K562 (cell line): ENCODE results near the gene GRIN1. TPM values are rescaled to one million over a fixed set of nuclear protein-coding genes. Genes with fewer than 3 reads are reported as not detected.

Source experiments
- AFF1 ChIP-seq, 2 experiments: fragments of 450-650 bp; IDR thresholded peaks; 2 replicates each; pipeline ENCODE4 v1.6.1; 2018; ENCODE audit warnings: mild to moderate bottlenecking in 2 of 2, low read depth in 1 of 2; ENCODE audit not compliant: partially characterized antibody in 2 of 2
- CBX2 ChIP-seq: fragments of 200-600 bp; sonication (generic); IDR thresholded peaks from one replicate; pipeline ENCODE4 v1.6.1; 2012; ENCODE audit warnings: mild to moderate bottlenecking, low read length, inconsistent platforms; ENCODE audit not compliant: insufficient read depth, poor library complexity, severe bottlenecking
- CREBBP ChIP-seq: IDR thresholded peaks from one replicate; pipeline ENCODE4 v1.6.1; 2012; ENCODE audit warnings: low read depth, mild to moderate bottlenecking, control low read depth, inconsistent platforms, low read length
- KDM5B ChIP-seq: fragments of 200-600 bp; sonication (generic); IDR thresholded peaks from 2 replicates; pipeline ENCODE4 v1.6.1; 2012; ENCODE audit warnings: low read depth, mild to moderate bottlenecking, moderate library complexity, low read length, control low read depth, inconsistent platforms; ENCODE audit not compliant: insufficient replicate concordance
- LCOR ChIP-seq: sonication (generic); formaldehyde crosslinking; IDR thresholded peaks from 2 replicates; pipeline ENCODE4 v1.8.0; 2022; ENCODE audit warnings: mild to moderate bottlenecking, missing genetic modification reagents
- MTF1 ChIP-seq: fragments of 250-450 bp; sonication (Bioruptor Pico); IDR thresholded peaks from 2 replicates; pipeline ENCODE4 v1.9.0; 2021; ENCODE audit warnings: moderate library complexity, mild to moderate bottlenecking, inconsistent platforms, borderline replicate concordance
- NFE2 ChIP-seq: IDR thresholded peaks from 2 replicates; pipeline ENCODE4 v1.6.1; 2014; ENCODE audit warnings: antibody characterized with exemption, low read depth
- NR2F6 ChIP-seq: fragments of 450-650 bp; formaldehyde crosslinking; IDR thresholded peaks from 2 replicates; pipeline ENCODE4 v1.4.0; 2020; ENCODE audit warnings: mild to moderate bottlenecking
- PHF20 ChIP-seq: fragments of 450-650 bp; IDR thresholded peaks from 2 replicates; pipeline ENCODE4 v1.6.1; 2018; ENCODE audit not compliant: partially characterized antibody
- RNF2 ChIP-seq: sonication (generic); IDR thresholded peaks from 2 replicates; pipeline ENCODE4 v1.6.1; 2016
- SMAD2 ChIP-seq: fragments of 150-350 bp; IDR thresholded peaks from 2 replicates; pipeline ENCODE4 v1.6.1; 2014; ENCODE audit warnings: low read depth, mild to moderate bottlenecking, low read length
- TGIF2 ChIP-seq: sonication (generic); formaldehyde crosslinking; IDR thresholded peaks from 2 replicates; pipeline ENCODE4 v1.8.1; 2022; ENCODE audit warnings: mild to moderate bottlenecking, missing genetic modification reagents, moderate library complexity
- ZNF354B ChIP-seq: fragments of 250-450 bp; sonication (Bioruptor Pico); IDR thresholded peaks from 2 replicates; pipeline ENCODE4 v1.4.0; 2020
- polyA plus RNA-seq, 8 experiments: library from polyadenylated mRNA; depleted of rRNA in 4 of 8; stranded (reverse) in 5 of 8; unstranded in 3 of 8; fragments of >200 nt; fragmentation: Nextera tagmentation in 2 of 8; fragmentation: Illumina TruSeq in 1 of 8; extraction: Ambion mirVana in 2 of 8; extraction: Trizol in 1 of 8; gene quantifications; 2 replicates each; pipeline versions ENCODE4 v1.2.1 to v1.2.3, GENCODE V29; 2011 to 2014; ENCODE audit warnings: inconsistent platforms in 1 of 8, missing spikeins in 1 of 8
- total RNA-seq, 7 experiments: library from RNA; depleted of rRNA in 6 of 7; stranded (reverse); fragments of >200 nt in 6 of 7; fragmentation: Illumina TruSeq in 2 of 7; extraction: Trizol in 2 of 7; gene quantifications; 2 replicates each; pipeline versions ENCODE4 v1.2.1 to v1.2.3, GENCODE V29; 2011 to 2021; ENCODE audit warnings: low replicate concordance in 1 of 7
- TF ChIP-seq, protein P1 (sequence below): fragments of 450-650 bp; IDR thresholded peaks from 2 replicates; pipeline ENCODE4 v1.7.0; 2016; ENCODE audit warnings: borderline replicate concordance
- TF ChIP-seq, protein P2 (sequence below), 2 experiments: fragments of 450-650 bp; conservative IDR thresholded peaks; 2 replicates each; pipeline ENCODE4 v1.6.1; 2017; ENCODE audit warnings: mild to moderate bottlenecking in 2 of 2, moderate library complexity in 2 of 2
- TF ChIP-seq, protein P3 (sequence below): fragments of 200-800 bp; sonication (Bioruptor generic); IDR thresholded peaks from 2 replicates; pipeline ENCODE4 v1.6.1; 2017; ENCODE audit warnings: missing genetic modification characterization, missing compliant biosample characterization
- TF ChIP-seq, protein P4 (sequence below): fragments of 450-650 bp; IDR thresholded peaks from 2 replicates; pipeline ENCODE4 v1.6.1; 2016; ENCODE audit warnings: low read depth, mild to moderate bottlenecking, moderate library complexity

GRIN1 gene
- total and polyA plus RNA-seq, 9 of the 15 experiments (the other 6 are each of a cell fraction or from before 2014, with no cell fraction given): 0.03 to 0.35 (median 0.16) TPM; not detected in 6

DNA sequence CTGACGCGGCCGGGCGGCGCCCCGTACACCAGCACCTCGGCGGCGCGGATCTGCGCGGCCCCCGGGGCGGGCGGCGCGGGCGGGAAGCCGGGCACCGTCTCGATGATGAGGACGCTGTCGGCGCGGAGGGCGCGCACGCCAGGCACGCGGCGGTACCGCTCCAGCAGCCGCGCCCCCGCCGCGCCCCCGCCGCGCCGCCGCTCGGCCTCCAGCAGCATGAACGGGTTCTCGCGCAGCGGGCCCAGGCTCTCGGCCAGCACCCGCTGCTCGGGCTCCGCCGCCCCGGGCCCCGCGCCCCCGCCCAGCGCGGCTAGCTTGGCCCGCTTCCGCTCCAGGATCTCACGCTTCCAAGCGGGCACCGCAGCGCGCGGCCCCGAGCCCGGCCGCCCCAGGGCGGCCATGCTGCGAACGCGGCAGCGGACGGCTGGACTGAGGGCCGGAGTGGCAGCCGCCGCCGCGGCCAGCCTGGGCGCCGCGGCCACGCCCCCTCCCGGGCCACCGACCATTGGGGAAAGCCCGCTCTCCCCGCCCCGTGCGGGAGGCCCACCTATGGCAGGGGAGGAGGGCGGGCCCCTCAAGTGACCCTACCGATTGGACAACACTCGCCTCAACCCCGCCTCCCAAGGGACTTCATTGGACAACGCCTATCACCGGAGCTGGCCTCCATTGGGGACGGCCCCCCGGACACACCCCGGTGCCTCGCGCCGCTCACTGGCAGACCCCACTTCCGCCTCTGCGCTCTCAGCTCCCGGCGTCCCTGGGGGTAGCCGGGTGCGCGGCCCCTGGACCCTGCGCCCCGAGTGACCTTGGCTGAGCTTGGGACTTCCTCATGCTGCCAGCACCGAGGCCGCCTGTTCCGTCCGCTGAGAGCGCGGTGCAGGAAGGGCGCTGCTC is 61.6 kb downstream of the GRIN1 start, which contains the start of gene TPRN (continued):
- TF ChIP-seq, protein P1, sequence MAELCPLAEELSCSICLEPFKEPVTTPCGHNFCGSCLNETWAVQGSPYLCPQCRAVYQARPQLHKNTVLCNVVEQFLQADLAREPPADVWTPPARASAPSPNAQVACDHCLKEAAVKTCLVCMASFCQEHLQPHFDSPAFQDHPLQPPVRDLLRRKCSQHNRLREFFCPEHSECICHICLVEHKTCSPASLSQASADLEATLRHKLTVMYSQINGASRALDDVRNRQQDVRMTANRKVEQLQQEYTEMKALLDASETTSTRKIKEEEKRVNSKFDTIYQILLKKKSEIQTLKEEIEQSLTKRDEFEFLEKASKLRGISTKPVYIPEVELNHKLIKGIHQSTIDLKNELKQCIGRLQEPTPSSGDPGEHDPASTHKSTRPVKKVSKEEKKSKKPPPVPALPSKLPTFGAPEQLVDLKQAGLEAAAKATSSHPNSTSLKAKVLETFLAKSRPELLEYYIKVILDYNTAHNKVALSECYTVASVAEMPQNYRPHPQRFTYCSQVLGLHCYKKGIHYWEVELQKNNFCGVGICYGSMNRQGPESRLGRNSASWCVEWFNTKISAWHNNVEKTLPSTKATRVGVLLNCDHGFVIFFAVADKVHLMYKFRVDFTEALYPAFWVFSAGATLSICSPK: no peak
- TF ChIP-seq MTF1 (CRISPR knock-in tag) (no peak), KDM5B (peak; percentile 89), PHF20 (peak; percentile 82), CREBBP (no peak), NFE2 (no peak), RNF2 (peak; percentile 62; the same call in 1 of the 2 replicates), ZNF354B (CRISPR knock-in tag) (no peak), TGIF2 (CRISPR knock-in tag) (no peak), NR2F6 (CRISPR knock-in tag) (no peak), SMAD2 (no peak), LCOR (CRISPR knock-in tag) (no peak), AFF1 (IDR thresholded peaks at IDR 0.05; ENCODE audit: low read depth in 1 of 2, partially characterized antibody in 2 of 2) (no peak), CBX2 (no peak)
- TF ChIP-seq, protein P2, sequence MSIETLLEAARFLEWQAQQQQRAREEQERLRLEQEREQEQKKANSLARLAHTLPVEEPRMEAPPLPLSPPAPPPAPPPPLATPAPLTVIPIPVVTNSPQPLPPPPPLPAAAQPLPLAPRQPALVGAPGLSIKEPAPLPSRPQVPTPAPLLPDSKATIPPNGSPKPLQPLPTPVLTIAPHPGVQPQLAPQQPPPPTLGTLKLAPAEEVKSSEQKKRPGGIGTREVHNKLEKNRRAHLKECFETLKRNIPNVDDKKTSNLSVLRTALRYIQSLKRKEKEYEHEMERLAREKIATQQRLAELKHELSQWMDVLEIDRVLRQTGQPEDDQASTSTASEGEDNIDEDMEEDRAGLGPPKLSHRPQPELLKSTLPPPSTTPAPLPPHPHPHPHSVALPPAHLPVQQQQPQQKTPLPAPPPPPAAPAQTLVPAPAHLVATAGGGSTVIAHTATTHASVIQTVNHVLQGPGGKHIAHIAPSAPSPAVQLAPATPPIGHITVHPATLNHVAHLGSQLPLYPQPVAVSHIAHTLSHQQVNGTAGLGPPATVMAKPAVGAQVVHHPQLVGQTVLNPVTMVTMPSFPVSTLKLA (conservative IDR thresholded peaks at IDR 0.05): peak; percentile 80 to 88
- TF ChIP-seq, protein P3, sequence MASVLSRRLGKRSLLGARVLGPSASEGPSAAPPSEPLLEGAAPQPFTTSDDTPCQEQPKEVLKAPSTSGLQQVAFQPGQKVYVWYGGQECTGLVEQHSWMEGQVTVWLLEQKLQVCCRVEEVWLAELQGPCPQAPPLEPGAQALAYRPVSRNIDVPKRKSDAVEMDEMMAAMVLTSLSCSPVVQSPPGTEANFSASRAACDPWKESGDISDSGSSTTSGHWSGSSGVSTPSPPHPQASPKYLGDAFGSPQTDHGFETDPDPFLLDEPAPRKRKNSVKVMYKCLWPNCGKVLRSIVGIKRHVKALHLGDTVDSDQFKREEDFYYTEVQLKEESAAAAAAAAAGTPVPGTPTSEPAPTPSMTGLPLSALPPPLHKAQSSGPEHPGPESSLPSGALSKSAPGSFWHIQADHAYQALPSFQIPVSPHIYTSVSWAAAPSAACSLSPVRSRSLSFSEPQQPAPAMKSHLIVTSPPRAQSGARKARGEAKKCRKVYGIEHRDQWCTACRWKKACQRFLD (CRISPR knock-in tag): 0 out of 2 replicates have a peak, but pooled peaks have one; percentile 38
- TF ChIP-seq, protein P4, sequence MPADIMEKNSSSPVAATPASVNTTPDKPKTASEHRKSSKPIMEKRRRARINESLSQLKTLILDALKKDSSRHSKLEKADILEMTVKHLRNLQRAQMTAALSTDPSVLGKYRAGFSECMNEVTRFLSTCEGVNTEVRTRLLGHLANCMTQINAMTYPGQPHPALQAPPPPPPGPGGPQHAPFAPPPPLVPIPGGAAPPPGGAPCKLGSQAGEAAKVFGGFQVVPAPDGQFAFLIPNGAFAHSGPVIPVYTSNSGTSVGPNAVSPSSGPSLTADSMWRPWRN: no peak
